ENCODE data around the gene LIN9.

GRCh38 chr1:226209307-226210059, 99.5 kb downstream of the LIN9 start:
- TF ChIP-seq YY1 (IDR thresholded peaks at IDR 0.05; ENCODE audit: insufficient read depth, insufficient read length) (no peak), ZNF274 (IDR thresholded peaks at IDR 0.05; ENCODE audit: low read depth, low read length) (no peak)

All from NT2/D1 (cell line).